ENCODE measurements around the gene MT1F. TPM values are rescaled to one million over a fixed set of nuclear protein-coding genes. Genes with fewer than 3 reads are reported as not detected.

The MT1F gene
- total RNA-seq, 1 donor from 2014 or later, result 12.7 TPM

- Mint-ChIP-seq H3K27me3 (ENCODE audit: unreplicated experiment) (no peaks in the 10 kb centered on the region), H3K4me3 (ENCODE audit: unreplicated experiment) (no peak overlapping the region), H3K27ac (ENCODE audit: unreplicated experiment) (no peak overlapping the region), H3K4me1 (ENCODE audit: unreplicated experiment) (peaks cover 33% of the 10 kb centered on the region), H3K36me3 (ENCODE audit: unreplicated experiment) (no peaks in the 10 kb centered on the region), H3K9me3 (ENCODE audit: unreplicated experiment) (no peaks in the 10 kb centered on the region)
- no peak for DNase-seq (ENCODE audit: extremely low spot score, unreplicated experiment)
- TF ChIP-seq, protein P1, sequence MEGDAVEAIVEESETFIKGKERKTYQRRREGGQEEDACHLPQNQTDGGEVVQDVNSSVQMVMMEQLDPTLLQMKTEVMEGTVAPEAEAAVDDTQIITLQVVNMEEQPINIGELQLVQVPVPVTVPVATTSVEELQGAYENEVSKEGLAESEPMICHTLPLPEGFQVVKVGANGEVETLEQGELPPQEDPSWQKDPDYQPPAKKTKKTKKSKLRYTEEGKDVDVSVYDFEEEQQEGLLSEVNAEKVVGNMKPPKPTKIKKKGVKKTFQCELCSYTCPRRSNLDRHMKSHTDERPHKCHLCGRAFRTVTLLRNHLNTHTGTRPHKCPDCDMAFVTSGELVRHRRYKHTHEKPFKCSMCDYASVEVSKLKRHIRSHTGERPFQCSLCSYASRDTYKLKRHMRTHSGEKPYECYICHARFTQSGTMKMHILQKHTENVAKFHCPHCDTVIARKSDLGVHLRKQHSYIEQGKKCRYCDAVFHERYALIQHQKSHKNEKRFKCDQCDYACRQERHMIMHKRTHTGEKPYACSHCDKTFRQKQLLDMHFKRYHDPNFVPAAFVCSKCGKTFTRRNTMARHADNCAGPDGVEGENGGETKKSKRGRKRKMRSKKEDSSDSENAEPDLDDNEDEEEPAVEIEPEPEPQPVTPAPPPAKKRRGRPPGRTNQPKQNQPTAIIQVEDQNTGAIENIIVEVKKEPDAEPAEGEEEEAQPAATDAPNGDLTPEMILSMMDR (IDR thresholded peaks at IDR 0.05), result no peak
Measured at GRCh38 chr16:56623637-56624036, 34.1 kb upstream of the MT1F start.

- H3K9me3 Mint-ChIP-seq (ENCODE audit: unreplicated experiment), result no peaks in the 10 kb centered on the region
- H3K4me1 Mint-ChIP-seq (ENCODE audit: unreplicated experiment), result peaks cover 34% of the 10 kb centered on the region
- peak within 1 kb of the TSS; percentile 79 for H3K4me3 Mint-ChIP-seq (ENCODE audit: unreplicated experiment)
- peak within 1 kb of the TSS; percentile 83 for H3K27ac Mint-ChIP-seq (ENCODE audit: unreplicated experiment)
- TF ChIP-seq, protein P1 (IDR thresholded peaks at IDR 0.05), result no peak
- H3K36me3 Mint-ChIP-seq (ENCODE audit: unreplicated experiment), result no peaks in the 10 kb centered on the region
- DNase-seq (ENCODE audit: extremely low spot score, unreplicated experiment), result no peak
- H3K27me3 Mint-ChIP-seq (ENCODE audit: unreplicated experiment), result no peaks in the 10 kb centered on the region
Measured at GRCh38 chr16:56625140-56625942, 32.4 kb upstream of the MT1F start, which contains the start of gene MT1E. Gene MT1E, plus strand, starts transcription at chr16:56625781. Its CDS starts 71 bp downstream, at chr16:56625852.

DNA sequence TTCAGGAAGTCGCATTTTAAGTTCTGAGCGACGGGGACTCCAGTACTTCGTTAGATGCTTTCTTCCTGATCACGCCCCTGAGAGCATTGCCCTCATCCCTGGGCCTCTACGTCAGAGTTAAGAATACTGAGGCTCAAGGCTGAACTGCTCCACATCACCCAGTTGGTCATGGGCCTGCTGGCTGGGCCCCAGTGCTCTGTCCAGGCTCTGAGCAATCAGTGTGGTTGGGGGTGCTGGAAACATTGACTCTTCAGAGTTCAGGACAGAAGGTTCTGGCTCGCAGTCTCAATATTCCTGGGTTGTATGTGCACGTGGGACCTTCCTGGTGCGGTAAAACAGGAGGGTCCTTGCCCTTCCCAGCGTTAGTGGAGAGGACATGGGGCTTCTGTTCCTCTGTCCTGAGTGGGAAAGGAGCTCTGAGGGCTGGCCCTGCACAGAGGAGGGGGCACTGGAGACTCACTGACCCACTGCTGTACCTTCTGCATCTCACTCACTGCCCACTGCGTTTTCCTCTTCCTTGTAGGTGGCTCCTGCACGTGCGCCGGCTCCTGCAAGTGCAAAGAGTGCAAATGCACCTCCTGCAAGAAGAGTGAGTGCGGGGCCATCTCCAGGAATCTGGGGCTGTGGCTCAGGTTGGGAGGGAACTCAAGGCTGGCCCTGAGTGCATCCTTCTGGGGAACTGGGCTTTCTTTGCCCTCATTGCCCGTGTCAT lies 31.7 kb upstream of the MT1F start:
- H3K27ac Mint-ChIP-seq (ENCODE audit: unreplicated experiment), result peak overlapping the region; percentile 68
- DNase-seq (ENCODE audit: extremely low spot score, unreplicated experiment), result no peak
- no peaks in the 10 kb centered on the region for H3K9me3 Mint-ChIP-seq (ENCODE audit: unreplicated experiment)

DNA sequence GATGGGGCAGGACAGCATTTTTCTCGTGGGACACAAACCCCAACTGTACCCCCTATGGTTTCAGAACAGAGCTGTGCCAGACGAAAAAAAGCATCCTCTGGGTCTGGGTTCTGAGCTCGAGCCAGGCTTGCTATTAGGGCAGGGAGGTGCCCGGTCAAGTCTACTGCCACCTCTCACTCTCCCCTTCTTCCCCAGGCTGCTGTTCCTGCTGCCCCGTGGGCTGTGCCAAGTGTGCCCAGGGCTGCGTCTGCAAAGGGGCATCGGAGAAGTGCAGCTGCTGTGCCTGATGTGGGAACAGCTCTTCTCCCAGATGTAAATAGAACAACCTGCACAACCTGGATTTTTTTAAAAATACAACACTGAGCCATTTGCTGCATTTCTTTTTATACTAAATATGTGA lies 31.1 kb upstream of the MT1F start:
- Mint-ChIP-seq H3K4me1 (ENCODE audit: unreplicated experiment) (peaks cover 32% of the 10 kb centered on the region), H3K4me3 (ENCODE audit: unreplicated experiment) (peak overlapping the region; percentile 79)
- TF ChIP-seq, protein P1 (IDR thresholded peaks at IDR 0.05), result no peak

More for the DNA sequence above, 31.7 kb upstream of the MT1F start:
- no peaks in the 10 kb centered on the region for H3K36me3 Mint-ChIP-seq (ENCODE audit: unreplicated experiment)
- no peaks in the 10 kb centered on the region for H3K27me3 Mint-ChIP-seq (ENCODE audit: unreplicated experiment)
- TF ChIP-seq, protein P1 (IDR thresholded peaks at IDR 0.05), result no peak
- H3K4me1 Mint-ChIP-seq (ENCODE audit: unreplicated experiment), result peaks cover 34% of the 10 kb centered on the region
- H3K4me3 Mint-ChIP-seq (ENCODE audit: unreplicated experiment), result peak overlapping the region; percentile 79

More for the DNA sequence above, 31.1 kb upstream of the MT1F start:
- DNase-seq (ENCODE audit: extremely low spot score, unreplicated experiment), result no peak
- Mint-ChIP-seq H3K9me3 (ENCODE audit: unreplicated experiment) (no peaks in the 10 kb centered on the region), H3K36me3 (ENCODE audit: unreplicated experiment) (no peaks in the 10 kb centered on the region), H3K27me3 (ENCODE audit: unreplicated experiment) (no peaks in the 10 kb centered on the region), H3K27ac (ENCODE audit: unreplicated experiment) (peak overlapping the region; percentile 68)
